HG03565 (cell line): ENCODE data around the gene PLEKHF1.
"Not testable (repeated sequence)": the region's sequence is repeated elsewhere in the genome, so short reads cannot be mapped to it uniquely, and the experiment has no call there.

ENCODE experiments used
- ATAC-seq: cut with Tn5 transposase; IDR thresholded peaks from one replicate; pipeline ENCODE4 v1.9.1; 2021; ENCODE audit warnings: mild to moderate bottlenecking, moderate library complexity; ENCODE audit not compliant: unreplicated experiment

Gene PLEKHF1

GRCh38 chr19:29663861-29664752 is 1.2 kb upstream of the PLEKHF1 start:
- ATAC-seq = no peak

GRCh38 chr19:29664753-29665214 is 477 bp upstream of the PLEKHF1 start:
- ATAC-seq = no peak

GRCh38 chr19:29665826-29666577 is 741 bp downstream of the PLEKHF1 start:
- no peak for ATAC-seq

GRCh38 chr19:29666578-29667386 is 1.5 kb downstream of the PLEKHF1 start:
- ATAC-seq = no peak

GRCh38 chr19:29667387-29667783 is 2.1 kb downstream of the PLEKHF1 start:
- ATAC-seq = no peak

GRCh38 chr19:29667901-29668341 is 2.7 kb downstream of the PLEKHF1 start:
- ATAC-seq = no peak

- no peak for ATAC-seq
Measured at GRCh38 chr19:29668746-29669609, 3.7 kb downstream of the PLEKHF1 start.

GRCh38 chr19:29670255-29670654 is 5.0 kb downstream of the PLEKHF1 start:
- no peak for ATAC-seq

GRCh38 chr19:29671026-29671392 is 5.7 kb downstream of the PLEKHF1 start:
- ATAC-seq = not testable (repeated sequence)

- peak; percentile 59 for ATAC-seq
Measured at GRCh38 chr19:29671393-29672160, 6.3 kb downstream of the PLEKHF1 start.

- no peak for ATAC-seq
Measured at GRCh38 chr19:29672319-29672932, 7.2 kb downstream of the PLEKHF1 start.

- ATAC-seq = no peak
Measured at GRCh38 chr19:29672933-29673336, 7.7 kb downstream of the PLEKHF1 start.

GRCh38 chr19:29673451-29674371 is 8.4 kb downstream of the PLEKHF1 start:
- no peak for ATAC-seq

- no peak for ATAC-seq
Measured at GRCh38 chr19:29674374-29675119, 9.3 kb downstream of the PLEKHF1 start.

GRCh38 chr19:29675120-29675649 is 9.9 kb downstream of the PLEKHF1 start:
- ATAC-seq = no peak

- ATAC-seq = no peak
Measured at GRCh38 chr19:29675650-29676186, 10.5 kb downstream of the PLEKHF1 start.

GRCh38 chr19:29676586-29676985 is 11.3 kb downstream of the PLEKHF1 start:
- ATAC-seq = no peak
